ENCODE results near the gene ALKBH8. TPM values are rescaled to one million over a fixed set of nuclear protein-coding genes. Genes with fewer than 3 reads are reported as not detected.

The ALKBH8 gene
- total RNA-seq, 1 donor from 2014 or later = 6.4 TPM

- H3K4me3 Mint-ChIP-seq (ENCODE audit: unreplicated experiment) = no peak overlapping the region
- H3K9me3 Mint-ChIP-seq (ENCODE audit: unreplicated experiment) = no peaks in the 10 kb centered on the region
- no peak for DNase-seq
- no peaks in the 10 kb centered on the region for H3K4me1 Mint-ChIP-seq (ENCODE audit: low read depth, unreplicated experiment)
- H3K27me3 Mint-ChIP-seq (ENCODE audit: unreplicated experiment) = no peaks in the 10 kb centered on the region
- no peak overlapping the region for H3K27ac Mint-ChIP-seq (ENCODE audit: unreplicated experiment)
- H3K36me3 Mint-ChIP-seq (ENCODE audit: unreplicated experiment) = peaks cover under 1% of the 10 kb centered on the region
- no peak for TF ChIP-seq CTCF (IDR thresholded peaks at IDR 0.05; ENCODE audit: partially characterized antibody, unreplicated experiment)
Measured at GRCh38 chr11:107496011-107496410, 69.5 kb downstream of the ALKBH8 start.

DNA sequence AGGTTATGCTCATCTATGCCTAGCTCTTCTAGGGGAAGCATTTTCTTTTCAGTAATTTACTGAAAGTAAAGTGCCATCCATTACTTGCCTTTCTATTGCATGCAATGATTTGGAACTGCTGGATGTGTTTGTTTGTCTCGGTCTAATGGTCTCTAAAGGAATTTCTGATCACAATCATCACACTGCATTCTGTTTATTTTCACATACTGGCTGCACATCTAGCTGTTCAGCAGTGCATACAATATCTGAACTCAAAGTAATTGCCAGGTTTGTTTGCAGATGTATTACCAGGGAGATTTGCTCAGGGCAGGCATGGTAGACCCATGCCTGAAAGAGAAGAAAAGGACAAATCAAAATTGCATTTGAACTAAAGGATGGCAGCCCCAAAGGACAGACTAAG lies 71.5 kb downstream of the ALKBH8 start:
- H3K36me3 Mint-ChIP-seq (ENCODE audit: unreplicated experiment) = no peaks in the 10 kb centered on the region
- no peaks in the 10 kb centered on the region for H3K4me1 Mint-ChIP-seq (ENCODE audit: low read depth, unreplicated experiment)
- DNase-seq = no peak
- no peaks in the 10 kb centered on the region for H3K27me3 Mint-ChIP-seq (ENCODE audit: unreplicated experiment)
- no peak overlapping the region for H3K27ac Mint-ChIP-seq (ENCODE audit: unreplicated experiment)
- no peaks in the 10 kb centered on the region for H3K9me3 Mint-ChIP-seq (ENCODE audit: unreplicated experiment)
- no peak overlapping the region for H3K4me3 Mint-ChIP-seq (ENCODE audit: unreplicated experiment)
- no peak for TF ChIP-seq CTCF (IDR thresholded peaks at IDR 0.05; ENCODE audit: partially characterized antibody, unreplicated experiment)

DNA sequence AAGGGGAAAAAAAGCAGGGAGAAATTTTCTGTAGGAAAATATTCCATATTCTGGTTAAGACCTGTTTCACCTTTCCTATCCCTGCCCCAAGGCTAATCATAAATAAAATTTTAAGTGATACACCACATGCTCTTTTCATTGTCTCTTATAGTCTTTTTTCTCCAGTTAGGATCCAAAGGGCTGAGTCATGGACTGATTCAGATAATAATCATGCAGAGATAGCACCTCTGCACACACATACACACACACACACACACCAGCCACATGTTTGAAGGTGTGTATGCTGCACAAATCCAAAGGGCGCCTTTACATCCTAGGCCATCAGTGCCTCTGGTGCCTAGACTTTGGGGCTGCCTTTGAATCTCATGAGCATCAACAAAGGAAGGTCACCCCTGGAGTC lies 72.4 kb downstream of the ALKBH8 start:
- Mint-ChIP-seq H3K27me3 (ENCODE audit: unreplicated experiment) (no peaks in the 10 kb centered on the region), H3K9me3 (ENCODE audit: unreplicated experiment) (no peaks in the 10 kb centered on the region), H3K4me1 (ENCODE audit: low read depth, unreplicated experiment) (no peaks in the 10 kb centered on the region), H3K36me3 (ENCODE audit: unreplicated experiment) (no peaks in the 10 kb centered on the region), H3K27ac (ENCODE audit: unreplicated experiment) (no peak overlapping the region), H3K4me3 (ENCODE audit: unreplicated experiment) (no peak overlapping the region)
- TF ChIP-seq CTCF (IDR thresholded peaks at IDR 0.05; ENCODE audit: partially characterized antibody, unreplicated experiment) = no peak
- no peak for DNase-seq

DNA sequence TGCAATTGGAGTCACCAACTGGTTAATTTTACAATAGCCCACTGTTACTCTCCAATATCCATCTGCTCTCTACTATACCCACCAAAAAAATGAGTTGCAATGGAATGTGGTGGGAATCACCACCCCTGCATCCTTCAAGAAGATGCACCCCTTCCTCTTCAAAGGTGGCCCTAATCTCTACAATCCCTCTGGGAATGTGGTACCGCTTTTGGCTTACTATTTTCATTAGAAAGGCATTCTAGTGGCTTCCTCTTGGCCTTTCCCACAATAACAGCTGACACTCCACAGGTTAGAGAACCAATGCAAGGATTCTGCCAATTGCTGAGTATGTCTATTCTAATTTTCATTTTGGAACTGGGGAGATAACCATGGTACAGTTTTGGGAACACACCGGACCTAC lies 74.7 kb downstream of the ALKBH8 start:
- DNase-seq = no peak
- Mint-ChIP-seq H3K4me1 (ENCODE audit: low read depth, unreplicated experiment) (no peaks in the 10 kb centered on the region), H3K27me3 (ENCODE audit: unreplicated experiment) (no peaks in the 10 kb centered on the region), H3K4me3 (ENCODE audit: unreplicated experiment) (no peak overlapping the region), H3K9me3 (ENCODE audit: unreplicated experiment) (no peaks in the 10 kb centered on the region), H3K27ac (ENCODE audit: unreplicated experiment) (no peak overlapping the region), H3K36me3 (ENCODE audit: unreplicated experiment) (no peaks in the 10 kb centered on the region)
- TF ChIP-seq CTCF (IDR thresholded peaks at IDR 0.05; ENCODE audit: partially characterized antibody, unreplicated experiment) = no peak

DNA sequence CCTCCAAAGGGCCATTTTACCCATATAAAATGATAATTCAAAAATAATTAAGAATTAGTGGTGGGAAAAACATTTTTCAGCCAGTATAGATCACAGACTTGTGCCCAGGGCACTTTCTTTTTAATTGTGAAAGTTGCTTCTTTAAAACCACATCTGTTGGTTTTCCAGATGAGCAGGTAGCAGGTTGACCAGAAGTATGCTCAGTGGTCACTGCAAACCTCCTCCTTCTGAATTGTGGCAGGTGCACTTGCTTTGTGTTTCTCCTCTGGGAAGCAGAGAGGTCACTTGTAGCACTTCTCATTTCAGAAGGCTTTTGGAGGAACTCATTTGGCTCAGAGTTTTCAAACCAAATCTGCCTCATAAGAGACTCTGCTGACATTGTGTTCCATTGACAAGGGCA lies 83.3 kb downstream of the ALKBH8 start:
- Mint-ChIP-seq H3K9me3 (ENCODE audit: unreplicated experiment) (no peaks in the 10 kb centered on the region), H3K27me3 (ENCODE audit: unreplicated experiment) (no peaks in the 10 kb centered on the region), H3K4me1 (ENCODE audit: low read depth, unreplicated experiment) (no peaks in the 10 kb centered on the region), H3K36me3 (ENCODE audit: unreplicated experiment) (no peaks in the 10 kb centered on the region), H3K4me3 (ENCODE audit: unreplicated experiment) (no peak overlapping the region), H3K27ac (ENCODE audit: unreplicated experiment) (no peak overlapping the region)
- no peak for TF ChIP-seq CTCF (IDR thresholded peaks at IDR 0.05; ENCODE audit: partially characterized antibody, unreplicated experiment)
- DNase-seq = no peak

All from glutamatergic neuron (in vitro differentiated cells).